GM19238 (cell line): ENCODE results near the gene GCNA.

ENCODE experiments used
- DNase-seq: peaks from one replicate; pipeline ENCODE4 v3.0.0; 2011; ENCODE audit warnings: low spot score; ENCODE audit not compliant: insufficient read length

Gene GCNA

DNA sequence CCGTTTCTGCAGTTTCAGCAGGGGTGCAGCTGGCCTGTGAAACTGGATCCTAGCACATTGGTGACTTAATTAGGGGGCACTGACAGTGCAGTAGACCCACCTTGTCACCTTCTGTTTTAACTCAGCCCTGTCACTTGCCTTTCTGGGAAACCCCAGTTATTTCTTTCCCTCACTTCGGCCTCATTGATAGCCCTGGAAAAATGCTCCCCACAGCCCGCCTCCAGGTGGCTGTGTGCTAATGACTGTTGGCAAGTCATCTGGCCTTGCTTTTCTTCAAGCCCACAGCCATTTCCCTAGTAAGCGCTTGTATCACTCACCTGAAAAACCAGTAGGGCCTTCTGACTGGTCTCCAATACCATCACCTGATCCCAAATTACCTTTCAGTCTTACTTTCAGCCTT, 36.8 kb downstream of the GCNA start:
- DNase-seq, result no peak

GRCh38 chrX:71615954-71616353, 37.7 kb downstream of the GCNA start:
- DNase-seq, result no peak

- no peak for DNase-seq
Observed at GRCh38 chrX:71616672-71617529, 38.7 kb downstream of the GCNA start.

DNA sequence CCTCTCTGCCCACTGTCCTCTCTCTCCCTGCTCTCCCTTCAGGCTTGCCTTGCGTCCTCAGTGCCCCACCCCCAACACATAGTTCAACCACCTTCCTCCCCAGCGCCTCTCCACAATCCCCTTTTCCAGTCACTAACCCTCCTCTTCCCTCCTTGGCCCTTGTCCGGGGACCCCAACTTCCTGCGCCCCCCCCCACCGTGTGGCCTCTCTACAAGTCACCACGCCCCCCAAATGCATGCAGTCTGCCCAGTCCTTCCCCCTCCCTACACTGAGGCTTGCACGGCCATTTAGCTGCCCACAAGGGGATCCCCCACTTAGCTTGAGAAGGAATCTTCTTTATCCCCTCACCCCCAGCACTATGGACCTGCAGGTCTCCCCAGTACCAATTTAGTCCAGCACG, 39.5 kb downstream of the GCNA start:
- no peak for DNase-seq

DNA sequence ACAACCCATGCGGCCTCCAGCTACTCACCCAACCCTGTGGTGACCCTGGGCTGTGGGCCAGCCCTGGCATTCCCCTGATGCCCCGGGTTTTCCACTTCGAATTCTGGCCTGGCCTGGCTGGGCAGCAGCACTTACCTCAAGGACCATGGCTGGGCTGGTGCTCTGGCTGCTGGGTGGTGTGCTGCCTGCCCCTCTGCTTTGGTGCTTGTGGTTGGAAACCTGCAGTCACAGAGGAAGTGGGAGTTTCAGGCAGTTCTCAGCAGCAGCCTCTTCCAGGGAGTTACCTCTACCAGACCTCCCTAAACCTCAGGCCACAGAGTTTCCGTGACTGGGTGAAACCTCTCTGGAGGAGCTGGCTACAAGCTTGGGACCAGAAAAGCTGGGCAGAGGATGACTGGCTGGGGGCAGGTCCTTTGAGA, 40.1 kb downstream of the GCNA start, which contains the start of gene CXCR3:
CXCR3 (minus strand) TSS at position 209 of the 419 bp plus-strand sequence; CDS start at position 147, 62 bp downstream.
- DNase-seq, result peak; percentile 48

DNA sequence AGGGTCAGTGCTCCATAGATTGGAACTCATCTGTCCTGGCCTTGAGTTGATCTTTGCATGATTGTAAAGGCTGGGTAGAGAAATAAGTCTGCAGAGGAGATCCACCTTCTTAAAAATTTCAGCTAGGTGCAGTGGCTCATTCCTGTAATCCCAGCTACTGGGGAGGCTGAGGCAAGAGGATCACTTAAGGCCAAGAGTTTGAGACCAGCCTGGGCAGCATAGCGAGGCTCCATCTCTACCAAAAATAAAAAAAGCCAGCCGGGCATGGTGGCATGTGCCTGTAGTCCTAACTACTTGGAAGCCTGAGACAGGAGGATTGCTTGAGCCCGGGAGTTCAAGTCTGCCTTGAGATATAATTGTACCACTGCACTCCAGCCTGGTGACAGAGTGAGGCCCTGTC, 40.5 kb downstream of the GCNA start:
- no peak for DNase-seq

GRCh38 chrX:71619193-71619592, 41.0 kb downstream of the GCNA start:
- no peak for DNase-seq

DNA sequence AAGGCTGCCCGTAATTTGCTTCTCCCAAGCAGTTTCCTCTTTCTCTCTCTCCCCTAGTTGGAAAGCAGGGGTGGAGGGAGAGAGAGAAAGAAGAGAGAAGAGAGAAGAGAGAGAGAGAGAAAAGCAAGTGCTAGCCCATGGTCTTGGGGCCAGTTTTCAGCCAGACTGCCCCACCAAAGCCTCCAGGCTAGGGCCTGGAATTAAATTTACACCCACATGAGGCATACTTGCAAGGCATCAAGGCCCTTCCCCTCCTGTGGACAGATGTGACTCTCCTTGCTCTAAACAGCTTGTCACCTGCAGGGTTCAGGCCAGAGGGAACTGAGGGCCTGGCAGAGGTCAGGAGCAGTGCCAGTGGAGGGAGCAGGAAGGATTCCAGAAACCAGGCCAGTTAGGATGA, 41.7 kb downstream of the GCNA start:
- no peak for DNase-seq

DNA sequence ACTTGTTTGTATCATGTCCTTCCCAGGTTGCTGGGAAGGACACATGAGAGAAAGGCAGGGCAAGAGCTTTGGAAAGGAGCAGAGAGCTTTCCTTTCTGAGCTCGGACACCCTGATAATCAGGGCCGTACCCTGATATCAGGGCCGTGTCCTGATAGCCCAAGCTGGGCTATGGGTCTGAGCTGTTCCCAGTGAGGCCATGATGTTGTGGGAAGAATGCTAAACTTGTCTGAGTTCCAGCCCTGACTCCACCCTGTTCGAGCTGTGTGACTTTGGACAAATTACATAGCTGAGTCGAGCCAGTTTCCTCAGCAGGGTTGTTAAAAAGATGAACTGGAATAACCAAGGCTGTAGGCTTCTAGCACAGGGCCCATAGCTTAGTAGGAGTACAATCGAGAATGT, 43.4 kb downstream of the GCNA start:
- DNase-seq, result no peak

DNA sequence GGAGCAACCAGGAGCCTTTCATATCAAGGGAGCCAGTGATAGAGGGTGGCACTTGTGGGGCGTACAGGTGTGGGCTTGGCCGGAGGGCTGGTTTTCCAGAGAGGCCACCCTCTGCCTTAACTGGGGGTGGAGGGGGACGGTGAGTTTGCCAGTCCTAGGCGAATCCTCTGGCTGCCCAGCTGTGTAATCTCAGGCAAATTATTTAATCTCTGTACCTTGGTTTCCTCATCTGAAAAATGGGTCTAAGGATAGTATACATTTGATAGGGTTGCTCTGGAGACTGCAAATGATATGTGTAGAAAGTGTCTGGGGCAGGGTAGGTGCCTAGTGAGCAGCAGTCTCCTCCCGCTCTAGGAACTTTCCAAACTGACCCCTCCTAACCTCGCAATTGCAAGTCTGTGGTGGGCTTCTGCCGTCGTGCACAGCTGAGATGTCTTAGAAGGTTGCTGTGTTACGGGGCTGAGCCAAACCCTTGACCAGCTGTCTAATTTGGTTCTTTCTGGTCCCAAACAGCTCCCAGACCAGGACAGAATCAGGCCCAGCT, 43.9 kb downstream of the GCNA start:
- DNase-seq, result no peak

DNA sequence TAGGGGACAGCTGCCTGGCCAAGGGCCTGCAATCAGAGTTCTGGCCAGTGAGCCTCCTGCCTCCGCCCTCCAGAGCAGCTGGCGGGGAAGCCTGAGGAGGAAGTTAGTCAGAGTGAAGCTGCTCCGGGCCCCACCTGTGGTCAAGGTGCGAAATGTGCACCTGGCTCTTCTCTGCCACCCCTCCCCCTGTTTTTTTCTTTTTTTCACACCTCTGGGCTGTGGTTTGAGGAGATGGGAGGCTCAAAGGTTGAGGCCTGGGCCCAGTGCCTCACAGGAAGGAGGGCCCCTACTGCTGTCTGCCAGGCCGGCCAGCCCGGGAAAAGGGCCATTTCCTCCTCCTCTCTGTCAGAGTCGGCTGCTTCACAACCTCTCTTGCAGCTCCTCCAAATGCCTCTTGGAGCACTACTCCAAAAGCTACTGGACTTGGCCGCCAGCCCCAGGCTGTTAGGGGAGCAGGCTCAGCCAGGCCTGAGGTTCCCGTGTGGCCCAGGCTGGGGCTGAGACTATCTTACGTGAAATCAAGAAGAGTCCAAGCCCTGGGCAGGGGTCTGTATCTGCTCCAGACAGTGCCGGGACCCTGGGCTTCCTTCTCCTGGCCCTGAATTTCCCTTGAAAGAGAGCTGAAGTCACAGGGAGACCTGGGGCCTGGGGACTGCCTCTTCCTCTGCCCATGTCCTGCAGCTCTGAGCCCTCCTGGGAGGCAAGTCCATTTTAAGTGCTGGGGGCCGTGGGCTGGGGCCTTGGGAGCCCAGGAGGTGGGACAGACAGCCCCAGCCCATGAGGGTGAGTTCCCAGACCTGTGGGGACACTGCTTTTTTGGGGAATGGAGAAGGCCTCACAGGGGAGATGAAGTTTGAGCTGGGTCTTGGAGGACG, 44.6 kb downstream of the GCNA start:
- peak; percentile 40 for DNase-seq

- DNase-seq, result no peak
Observed at GRCh38 chrX:71623714-71624113, 45.5 kb downstream of the GCNA start.

GRCh38 chrX:71625471-71625870, 47.2 kb downstream of the GCNA start:
- DNase-seq, result no peak

- no peak for DNase-seq
Observed at GRCh38 chrX:71626576-71626975, 48.3 kb downstream of the GCNA start.

DNA sequence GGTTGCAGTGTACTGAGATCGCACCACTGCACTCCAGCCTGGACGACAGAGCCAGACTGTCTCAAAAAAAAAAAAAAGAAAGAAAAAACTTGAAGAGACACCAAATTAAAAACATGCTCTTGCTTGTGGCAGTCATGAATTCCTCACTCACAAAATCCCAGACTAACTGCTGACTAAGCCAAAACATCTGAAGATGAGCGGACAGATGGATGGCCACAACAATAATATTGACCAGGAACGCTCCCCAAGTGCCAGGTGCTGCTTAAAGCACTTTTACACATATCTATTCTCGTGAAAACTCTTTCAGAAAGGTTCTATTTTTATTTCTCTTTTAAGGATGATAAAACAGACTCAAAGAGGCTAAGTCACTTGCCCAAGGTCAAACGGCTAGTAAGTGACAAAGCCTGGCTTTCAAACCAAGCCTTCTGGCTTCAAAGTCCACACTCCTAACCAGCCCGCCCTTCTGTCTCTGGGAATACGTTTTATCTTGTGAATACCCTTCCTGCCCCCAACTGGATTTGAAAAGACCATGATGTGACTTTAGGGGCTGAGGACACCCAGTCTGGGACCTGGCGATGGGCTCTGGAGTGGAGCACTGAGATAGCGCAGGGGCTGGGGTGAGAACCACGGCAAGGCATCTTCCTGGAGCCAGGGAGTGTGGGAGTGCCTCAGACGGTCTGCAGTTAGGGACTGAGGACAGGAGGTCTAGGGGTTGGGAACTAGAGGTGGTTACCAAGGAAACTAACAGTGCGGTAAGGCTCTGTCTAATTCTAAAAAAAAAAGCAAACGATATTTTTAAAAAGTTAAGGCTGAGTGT, 49.6 kb downstream of the GCNA start:
- DNase-seq, result no peak

DNA sequence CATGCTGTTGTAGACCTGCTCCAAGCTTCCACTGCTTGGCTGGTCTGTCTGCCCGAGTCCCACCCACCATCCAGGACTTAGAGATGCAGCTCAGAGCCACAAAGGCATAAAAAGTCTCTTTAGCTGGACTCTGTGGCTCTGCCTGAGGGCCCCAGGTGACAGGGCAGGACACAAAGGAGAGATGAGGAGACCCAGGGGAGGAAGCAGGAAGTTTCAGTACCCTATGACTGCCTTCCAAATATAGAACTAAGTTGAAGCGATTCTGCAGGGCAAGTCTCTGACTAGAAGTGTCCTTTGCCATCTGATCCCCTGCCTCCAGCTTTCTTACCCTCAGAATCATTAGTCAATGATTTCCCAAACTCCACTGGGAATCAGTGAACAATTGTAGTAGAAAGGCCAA, 51.2 kb downstream of the GCNA start:
- DNase-seq, result no peak

DNA sequence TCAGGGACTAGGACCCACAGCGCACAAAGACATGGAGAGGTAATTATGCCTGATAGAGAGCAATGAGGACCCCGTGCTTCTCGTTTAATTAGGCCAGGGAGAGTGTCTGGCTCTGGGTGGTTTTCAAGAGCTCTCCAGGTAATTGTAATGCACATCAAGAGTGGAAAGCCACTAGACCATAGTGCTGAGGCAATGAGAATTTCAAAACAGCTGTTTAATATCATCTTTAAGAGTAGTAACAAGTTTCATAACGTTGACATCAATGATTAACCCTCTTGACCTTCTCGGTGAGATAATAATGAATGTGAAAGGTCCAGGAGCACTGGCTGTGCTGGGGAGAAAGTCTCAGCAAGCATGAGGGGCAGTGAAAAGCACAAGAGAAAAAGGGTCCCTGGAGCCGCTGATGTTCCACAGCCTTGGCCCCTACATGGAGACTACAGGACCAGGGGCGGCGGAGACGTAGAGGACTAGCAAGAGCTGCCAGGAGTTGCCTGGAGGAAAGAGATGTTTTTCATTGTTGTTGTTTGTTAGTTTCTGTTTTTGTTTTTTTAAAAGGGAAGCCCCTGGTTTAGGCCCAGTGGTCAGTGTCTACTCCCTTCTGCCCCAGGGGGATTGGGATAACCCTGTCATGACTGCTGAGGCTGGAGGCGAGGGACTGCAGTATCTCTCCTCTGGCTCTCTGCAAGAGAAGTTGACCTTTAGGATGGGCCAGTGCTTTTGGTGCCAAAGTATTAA, 54.9 kb downstream of the GCNA start:
- DNase-seq, result no peak

DNA sequence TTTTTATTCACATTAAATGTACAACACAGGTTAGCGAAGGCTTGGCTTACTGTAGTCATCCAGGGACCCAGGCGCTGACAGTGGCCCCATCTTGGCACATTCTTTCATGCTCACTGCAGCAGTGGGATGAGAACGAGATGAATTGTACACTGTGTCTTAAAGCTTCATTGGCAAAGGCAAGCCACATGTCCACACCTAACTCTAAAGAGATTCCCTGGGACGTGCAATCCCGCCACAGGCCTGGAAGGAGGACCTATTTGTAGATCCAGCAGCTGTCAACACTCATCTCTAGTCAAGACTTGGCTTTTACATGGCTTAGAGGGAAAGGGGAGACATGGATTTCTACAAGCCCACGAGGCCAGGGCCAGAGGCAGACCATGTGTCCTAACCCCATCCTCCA, 56.1 kb downstream of the GCNA start:
- DNase-seq, result no peak

DNA sequence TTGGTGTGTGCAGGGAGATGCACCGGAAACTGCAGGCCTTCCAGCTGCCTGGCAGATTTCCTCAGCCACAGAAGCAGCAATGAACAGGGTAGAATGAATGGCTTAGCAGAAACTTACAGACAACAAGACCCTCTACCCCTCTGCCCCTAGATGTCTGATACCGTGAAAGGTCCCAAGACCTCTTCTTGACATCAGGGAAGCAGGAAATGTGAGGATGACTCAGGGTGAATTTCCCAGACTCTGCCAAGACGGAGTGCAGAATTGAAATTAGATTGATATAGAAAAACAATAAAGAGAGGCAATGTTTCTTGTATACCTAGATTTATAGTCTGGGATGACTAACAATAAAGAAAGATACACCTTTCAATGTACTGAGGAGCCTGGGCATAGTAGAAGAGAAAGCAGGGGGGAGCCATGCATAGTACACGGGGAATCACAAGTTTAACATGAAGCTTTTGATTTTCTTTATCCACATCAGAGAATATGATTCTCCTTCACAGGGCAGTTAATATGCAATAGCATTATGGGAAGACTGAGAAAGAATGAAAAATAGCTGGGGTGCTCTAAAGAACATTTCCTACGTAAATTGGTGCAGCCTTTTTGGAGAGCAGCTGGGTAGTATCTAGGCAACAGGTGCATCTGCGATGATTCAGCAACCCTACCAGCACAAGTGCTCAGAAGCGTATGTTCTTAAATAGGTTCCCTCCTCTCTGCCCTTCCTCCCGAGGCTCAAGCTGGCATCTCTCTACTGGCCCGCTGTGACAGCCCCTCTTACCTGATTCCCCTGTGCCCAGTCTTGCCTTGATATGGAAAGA, 58.4 kb downstream of the GCNA start:
- no peak for DNase-seq

GRCh38 chrX:71637253-71637618, 59.0 kb downstream of the GCNA start:
- no peak for DNase-seq
